ENCODE results near the gene C1QTNF7. TPM values are rescaled to one million over a fixed set of nuclear protein-coding genes. Genes with fewer than 3 reads are reported as not detected.

C1QTNF7 gene
- total and polyA plus RNA-seq, 2 of the 13 experiments (the other 11 are each of a cell fraction or from before 2014, with no cell fraction given) = not detected

GRCh38 chr4:15479089-15479912 is 51.5 kb downstream of the C1QTNF7 start (continued):
- TF ChIP-seq FOXP1 (IDR thresholded peaks at IDR 0.05) (no peak), FOXP1 (CRISPR knock-in tag; IDR thresholded peaks at IDR 0.05) (no peak), NCOR1 (IDR thresholded peaks at IDR 0.05; ENCODE audit: borderline replicate concordance, low read length) (no peak; the same call in 1 of the 2 replicates), CSRNP1 (CRISPR knock-in tag; IDR thresholded peaks at IDR 0.05) (no peak), SMAD3 (CRISPR knock-in tag; IDR thresholded peaks at IDR 0.05) (no peak), POLR2AphosphoS5 (IDR thresholded peaks at IDR 0.05; ENCODE audit: low read depth, low read length) (peak; percentile 59), AKAP8 (CRISPR knock-in tag; IDR thresholded peaks at IDR 0.05) (no peak), FOXK2 (IDR thresholded peaks at IDR 0.05) (no peak), ZNF546 (CRISPR knock-in tag; conservative IDR thresholded peaks at IDR 0.05) (no peak), CENPBD1 (CRISPR knock-in tag; IDR thresholded peaks at IDR 0.05; ENCODE audit: borderline replicate concordance, low read depth) (no peak), ZBTB34 (CRISPR knock-in tag; IDR thresholded peaks at IDR 0.05) (no peak), TEAD2 (CRISPR knock-in tag; IDR thresholded peaks at IDR 0.05) (0 out of 2 replicates have a peak, but pooled peaks have one; percentile 35), HDAC1 (CRISPR knock-in tag; IDR thresholded peaks at IDR 0.05) (peak; percentile 73), ZFP91 (CRISPR knock-in tag; IDR thresholded peaks at IDR 0.05; ENCODE audit: borderline replicate concordance) (peak; percentile 71; the same call in 1 of the 2 replicates), ZNF580 (CRISPR knock-in tag; IDR thresholded peaks at IDR 0.05; ENCODE audit: borderline replicate concordance, low read depth) (no peak), FOXM1 (CRISPR knock-in tag; IDR thresholded peaks at IDR 0.05) (no peak), ZNF34 (CRISPR knock-in tag; IDR thresholded peaks at IDR 0.05; ENCODE audit: borderline replicate concordance) (no peak), ZNF362 (CRISPR knock-in tag; IDR thresholded peaks at IDR 0.05; ENCODE audit: borderline replicate concordance) (no peak), ZNF232 (CRISPR knock-in tag; IDR thresholded peaks at IDR 0.05; ENCODE audit: borderline replicate concordance) (peak; percentile 74; the same call in 1 of the 2 replicates), HNRNPH1 (optimal IDR thresholded peaks at IDR 0.05; ENCODE audit: low read depth, low read length) (no peak), ZNF576 (CRISPR knock-in tag; IDR thresholded peaks at IDR 0.05) (no peak), ZGPAT (CRISPR knock-in tag; IDR thresholded peaks at IDR 0.05) (no peak)
